Tibial artery (tissue), 4 donors: Measurements from ENCODE around the gene INPP5D.
"Not testable (repeated sequence)": the region's sequence is repeated elsewhere in the genome, so short reads cannot be mapped to it uniquely, and the experiment has no call there.

Experiments used
- DNase-seq, 2 donors: peaks; one replicate each; pipeline ENCODE4 v3.0.0-alpha.2; 2019
- H3K27ac ChIP-seq, 2 donors: fragments of 200-600 bp; sonication (generic) in 1 of 2; 1 replicate in 1 of 2; 2 replicates in 1 of 2; pipeline ENCODE4 v1.5.1; 2018 to 2019; ENCODE audit warnings: mild to moderate bottlenecking in 1 of 2
- H3K27me3 ChIP-seq, 2 donors: fragments of 200-600 bp; sonication (generic) in 1 of 2; one replicate each; pipeline versions ENCODE4 v1.5.1 to v1.6.0; 2016 to 2019
- H3K36me3 ChIP-seq, 3 donors: fragments of 200-600 bp; sonication (generic) in 2 of 3; one replicate each; pipeline ENCODE4 v1.5.1; 2016 to 2019; ENCODE audit warnings: mild to moderate bottlenecking in 2 of 3
- H3K4me1 ChIP-seq, 4 donors: fragments of 200-600 bp; sonication (generic) in 2 of 4; 1 replicate in 3 of 4; 2 replicates in 1 of 4; pipeline ENCODE4 v1.5.1; 2016 to 2019
- H3K4me3 ChIP-seq, 2 donors: fragments of 200-600 bp; sonication (generic) in 1 of 2; 1 replicate in 1 of 2; 2 replicates in 1 of 2; pipeline ENCODE4 v1.5.1; 2018 to 2019; ENCODE audit warnings: mild to moderate bottlenecking in 2 of 2
- H3K9me3 ChIP-seq, 3 donors: fragments of 200-600 bp; sonication (generic) in 1 of 3; one replicate each; pipeline ENCODE4 v1.5.1; 2016 to 2019
- intact Hi-C: fragments of 100-400 bp; cut with DNase I; formaldehyde crosslinking; loops from one replicate; pipeline ENCODE4 v1.15.0; 2023; ENCODE audit warnings: low total_unique reads
- TF ChIP-seq, protein P1 (sequence below), 2 experiments: fragments of 200-600 bp in 1 of 2; fragments of 450-650 bp in 1 of 2; IDR thresholded peaks; one replicate each; pipeline ENCODE4 v1.5.1; 2017 to 2019; ENCODE audit warnings: antibody characterized with exemption in 2 of 2, mild to moderate bottlenecking in 1 of 2, moderate library complexity in 1 of 2

The INPP5D gene

GRCh38 chr2:233148354-233148753 is 88.2 kb downstream of the INPP5D start:
- H3K9me3 ChIP-seq: no peaks in the 10 kb centered on the region
- DNase-seq: peak in 1 of 2 donors; percentile 40
- peaks cover 0 to 3% of the 10 kb centered on the region in 2 donors for H3K27me3 ChIP-seq
- peaks cover 0 to 4% (median 0%) of the 10 kb centered on the region in 4 donors for H3K4me1 ChIP-seq
- H3K36me3 ChIP-seq: no peaks in the 10 kb centered on the region
- intact Hi-C loops: no loop called here
- H3K27ac ChIP-seq: no peak overlapping the region
- no peak overlapping the region for H3K4me3 ChIP-seq
- TF ChIP-seq, protein P1, sequence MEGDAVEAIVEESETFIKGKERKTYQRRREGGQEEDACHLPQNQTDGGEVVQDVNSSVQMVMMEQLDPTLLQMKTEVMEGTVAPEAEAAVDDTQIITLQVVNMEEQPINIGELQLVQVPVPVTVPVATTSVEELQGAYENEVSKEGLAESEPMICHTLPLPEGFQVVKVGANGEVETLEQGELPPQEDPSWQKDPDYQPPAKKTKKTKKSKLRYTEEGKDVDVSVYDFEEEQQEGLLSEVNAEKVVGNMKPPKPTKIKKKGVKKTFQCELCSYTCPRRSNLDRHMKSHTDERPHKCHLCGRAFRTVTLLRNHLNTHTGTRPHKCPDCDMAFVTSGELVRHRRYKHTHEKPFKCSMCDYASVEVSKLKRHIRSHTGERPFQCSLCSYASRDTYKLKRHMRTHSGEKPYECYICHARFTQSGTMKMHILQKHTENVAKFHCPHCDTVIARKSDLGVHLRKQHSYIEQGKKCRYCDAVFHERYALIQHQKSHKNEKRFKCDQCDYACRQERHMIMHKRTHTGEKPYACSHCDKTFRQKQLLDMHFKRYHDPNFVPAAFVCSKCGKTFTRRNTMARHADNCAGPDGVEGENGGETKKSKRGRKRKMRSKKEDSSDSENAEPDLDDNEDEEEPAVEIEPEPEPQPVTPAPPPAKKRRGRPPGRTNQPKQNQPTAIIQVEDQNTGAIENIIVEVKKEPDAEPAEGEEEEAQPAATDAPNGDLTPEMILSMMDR (IDR thresholded peaks at IDR 0.05): no peak

- H3K27me3 ChIP-seq: no peaks in the 10 kb centered on the region
- peaks cover 0 to 4% (median 0%) of the 10 kb centered on the region in 4 donors for H3K4me1 ChIP-seq
- intact Hi-C loops: no loop called here
- no peak for DNase-seq
- H3K36me3 ChIP-seq: no peaks in the 10 kb centered on the region
- TF ChIP-seq, protein P1 (IDR thresholded peaks at IDR 0.05): no peak
- no peaks in the 10 kb centered on the region for H3K9me3 ChIP-seq
- no peak overlapping the region for H3K27ac ChIP-seq
- no peak overlapping the region for H3K4me3 ChIP-seq
These were observed 92.4 kb downstream of the INPP5D start for GRCh38 chr2:233152541-233152940.

- intact Hi-C loops: no loop called here
- no peaks in the 10 kb centered on the region for H3K36me3 ChIP-seq
These were observed 93.1 kb downstream of the INPP5D start for GRCh38 chr2:233153146-233153798.

GRCh38 chr2:233156001-233156400 is 95.9 kb downstream of the INPP5D start:
- no peak overlapping the region for H3K4me3 ChIP-seq

More at GRCh38 chr2:233153146-233153798, 93.1 kb downstream of the INPP5D start:
- H3K27me3 ChIP-seq: no peaks in the 10 kb centered on the region
- DNase-seq: no peak
- no peaks in the 10 kb centered on the region for H3K9me3 ChIP-seq
- no peak overlapping the region for H3K27ac ChIP-seq
- H3K4me3 ChIP-seq: no peak overlapping the region
- TF ChIP-seq, protein P1 (IDR thresholded peaks at IDR 0.05): no peak
- peaks cover 0 to 4% (median 0%) of the 10 kb centered on the region in 4 donors for H3K4me1 ChIP-seq

GRCh38 chr2:233156461-233156860 is 96.3 kb downstream of the INPP5D start:
- H3K36me3 ChIP-seq, H3K4me1 ChIP-seq, H3K27ac ChIP-seq, DNase-seq, H3K27me3 ChIP-seq, intact Hi-C loops, H3K4me3 ChIP-seq, H3K9me3 ChIP-seq: not testable (repeated sequence)

More at GRCh38 chr2:233156001-233156400, 95.9 kb downstream of the INPP5D start:
- Histone ChIP-seq H3K36me3 (no peaks in the 10 kb centered on the region), H3K27me3 (no peaks in the 10 kb centered on the region), H3K27ac (no peak overlapping the region), H3K4me1 (peaks cover 0 to 4% (median 0%) of the 10 kb centered on the region in 4 donors), H3K9me3 (no peaks in the 10 kb centered on the region)
- intact Hi-C loops: no loop called here
- TF ChIP-seq, protein P1 (IDR thresholded peaks at IDR 0.05): no peak
- DNase-seq: no peak

DNA sequence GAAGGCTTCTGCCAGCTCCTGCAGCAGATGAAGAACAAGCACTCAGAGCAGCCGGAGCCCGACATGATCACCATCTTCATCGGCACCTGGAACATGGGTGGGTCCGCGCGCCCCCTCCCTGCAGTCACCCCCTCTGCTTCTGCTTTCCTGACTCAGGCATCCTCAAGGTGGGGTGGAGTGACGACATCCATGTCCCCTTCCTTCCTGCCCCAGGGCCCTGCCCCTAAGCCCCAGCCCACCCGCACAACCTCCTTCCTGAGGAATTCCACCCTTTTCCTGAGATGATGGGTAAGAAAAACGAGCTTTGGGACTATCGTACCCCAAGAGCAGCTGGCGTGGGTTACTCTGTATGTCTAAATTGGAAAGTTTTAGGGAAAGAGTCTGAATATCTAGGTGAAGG is 101.6 kb downstream of the INPP5D start:
- H3K9me3 ChIP-seq: no peaks in the 10 kb centered on the region
- peaks cover 0 to 8% of the 10 kb centered on the region in 2 donors for H3K27me3 ChIP-seq
- no peak for DNase-seq
- H3K36me3 ChIP-seq: no peaks in the 10 kb centered on the region
- no peak overlapping the region for H3K27ac ChIP-seq
- peaks cover 0 to 9% (median 0%) of the 10 kb centered on the region in 4 donors for H3K4me1 ChIP-seq
- no peak overlapping the region for H3K4me3 ChIP-seq
- TF ChIP-seq, protein P1 (IDR thresholded peaks at IDR 0.05): no peak
- intact Hi-C loops: no loop called here
